Ishikawa (cell line): ENCODE results near the gene CDK6.

Experiments
- CEBPB ChIP-seq: IDR thresholded peaks from 2 replicates; pipeline ENCODE4 v1.6.1; 2012
- CREB1 ChIP-seq: IDR thresholded peaks from 2 replicates; pipeline ENCODE4 v1.6.1; 2012; ENCODE audit warnings: low read depth
- EP300 ChIP-seq: IDR thresholded peaks from 2 replicates; pipeline ENCODE4 v1.6.1; 2012; ENCODE audit warnings: borderline replicate concordance
- FOXM1 ChIP-seq: IDR thresholded peaks from 2 replicates; pipeline ENCODE4 v1.6.1; 2012; ENCODE audit warnings: low read depth, borderline replicate concordance
- MAX ChIP-seq: IDR thresholded peaks from 2 replicates; pipeline ENCODE4 v1.6.1; 2012
- NFIC ChIP-seq: IDR thresholded peaks from 2 replicates; pipeline ENCODE4 v1.6.1; 2012
- RAD21 ChIP-seq: IDR thresholded peaks from 2 replicates; pipeline ENCODE4 v1.6.1; 2012; ENCODE audit warnings: low read depth
- REST ChIP-seq: IDR thresholded peaks from 2 replicates; pipeline ENCODE4 v1.6.1; 2012; ENCODE audit warnings: low read depth, mild to moderate bottlenecking
- TAF1 ChIP-seq: IDR thresholded peaks from 2 replicates; pipeline ENCODE4 v1.6.1; 2012; ENCODE audit warnings: low read depth, mild to moderate bottlenecking
- TCF12 ChIP-seq: IDR thresholded peaks from 2 replicates; pipeline ENCODE4 v1.6.1; 2012; ENCODE audit warnings: low read depth
- TEAD4 ChIP-seq: IDR thresholded peaks from 2 replicates; pipeline ENCODE4 v1.6.1; 2012
- YY1 ChIP-seq: IDR thresholded peaks from 2 replicates; pipeline ENCODE4 v1.6.1; 2012; ENCODE audit warnings: low read depth
- ZBTB7A ChIP-seq: IDR thresholded peaks from 2 replicates; pipeline ENCODE4 v1.6.1; 2012; ENCODE audit warnings: low read depth

DNA sequence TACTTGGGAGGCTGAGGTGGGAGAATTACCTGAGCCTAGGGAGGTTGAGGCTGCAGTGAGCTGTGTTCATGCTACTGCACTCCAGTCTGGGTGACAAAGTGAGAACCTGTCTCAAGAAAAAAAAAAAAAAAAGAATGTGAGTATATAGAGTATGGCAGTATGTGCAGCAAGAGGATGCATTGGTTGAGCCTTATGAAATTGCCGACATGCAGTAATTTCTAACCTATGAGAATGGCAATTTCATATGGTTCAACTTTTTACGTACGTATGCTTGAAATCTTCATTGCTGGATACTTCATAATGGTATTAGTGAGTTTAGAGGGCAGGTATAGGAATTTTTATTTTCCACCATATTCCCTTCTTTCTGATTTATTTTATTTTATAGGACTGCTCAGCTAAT lies 241.6 kb downstream of the CDK6 start:
- TF ChIP-seq EP300 (no peak), YY1 (no peak), CEBPB (no peak), NFIC (no peak), TAF1 (no peak), MAX (no peak), REST (no peak), CREB1 (no peak), TCF12 (no peak), RAD21 (no peak), TEAD4 (no peak), FOXM1 (no peak), ZBTB7A (no peak)
